Mucosa of rectum (tissue), 2 donors: ENCODE measurements around the gene PLPP4.

Experiments
- H3K27ac ChIP-seq, 2 donors: one replicate each; pipeline ENCODE4 v1.7.0; 2013; ENCODE audit warnings: inconsistent platforms in 2 of 2, low read depth in 2 of 2, low read length in 2 of 2
- H3K27me3 ChIP-seq, 2 donors: one replicate each; pipeline ENCODE4 v1.7.0; 2013; ENCODE audit warnings: low read length in 2 of 2; ENCODE audit not compliant: control insufficient read depth in 2 of 2, insufficient read depth in 2 of 2
- H3K36me3 ChIP-seq, 2 donors: one replicate each; pipeline ENCODE4 v1.7.0; 2013; ENCODE audit warnings: low read length in 2 of 2; ENCODE audit not compliant: control insufficient read depth in 2 of 2, insufficient read depth in 2 of 2
- H3K4me1 ChIP-seq, 2 donors: one replicate each; pipeline ENCODE4 v1.7.0; 2013; ENCODE audit warnings: low read length in 2 of 2, mild to moderate bottlenecking in 1 of 2; ENCODE audit not compliant: control insufficient read depth in 2 of 2, insufficient read depth in 2 of 2
- H3K4me3 ChIP-seq, 2 donors: one replicate each; pipeline ENCODE4 v1.7.0; 2013; ENCODE audit warnings: low read length in 2 of 2
- H3K9ac ChIP-seq, 2 donors: one replicate each; pipeline ENCODE4 v1.7.0; 2013; ENCODE audit warnings: low read length in 2 of 2, low read depth in 1 of 2, mild to moderate bottlenecking in 1 of 2
- H3K9me3 ChIP-seq, 2 donors: one replicate each; pipeline ENCODE4 v1.7.0; 2013; ENCODE audit warnings: low read length in 2 of 2; ENCODE audit not compliant: control insufficient read depth in 2 of 2
- donor health status: healthy.
- donor health status: Normal muscosa, but diverticular disease.

PLPP4 gene

DNA sequence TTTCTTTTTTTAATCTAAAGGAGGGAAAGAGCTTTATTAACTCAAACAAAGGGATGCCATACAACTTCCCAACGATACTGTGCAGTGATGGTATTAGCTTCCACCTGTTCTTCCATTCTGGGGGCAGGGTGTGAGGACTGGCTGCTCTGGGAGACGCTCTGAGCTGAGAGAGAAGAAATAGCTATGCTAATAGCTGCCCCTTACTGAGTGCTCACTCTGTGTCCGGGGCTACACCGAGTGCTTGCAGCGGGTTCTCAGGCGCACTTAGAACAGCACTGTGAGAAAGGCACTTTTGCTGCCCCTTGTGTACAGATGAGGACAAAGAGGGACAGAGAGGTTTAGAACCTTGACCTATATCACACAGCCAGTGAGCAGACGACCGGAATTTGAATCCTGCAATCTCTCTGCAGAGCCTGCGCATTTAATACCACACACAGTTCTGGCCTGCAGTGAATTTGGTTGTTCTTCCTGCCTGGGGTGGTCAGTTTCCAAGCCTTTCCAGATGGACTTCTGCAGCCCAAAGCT lies 142.2 kb downstream of the PLPP4 start:
- no peaks in the 10 kb centered on the region for H3K27me3 ChIP-seq

DNA sequence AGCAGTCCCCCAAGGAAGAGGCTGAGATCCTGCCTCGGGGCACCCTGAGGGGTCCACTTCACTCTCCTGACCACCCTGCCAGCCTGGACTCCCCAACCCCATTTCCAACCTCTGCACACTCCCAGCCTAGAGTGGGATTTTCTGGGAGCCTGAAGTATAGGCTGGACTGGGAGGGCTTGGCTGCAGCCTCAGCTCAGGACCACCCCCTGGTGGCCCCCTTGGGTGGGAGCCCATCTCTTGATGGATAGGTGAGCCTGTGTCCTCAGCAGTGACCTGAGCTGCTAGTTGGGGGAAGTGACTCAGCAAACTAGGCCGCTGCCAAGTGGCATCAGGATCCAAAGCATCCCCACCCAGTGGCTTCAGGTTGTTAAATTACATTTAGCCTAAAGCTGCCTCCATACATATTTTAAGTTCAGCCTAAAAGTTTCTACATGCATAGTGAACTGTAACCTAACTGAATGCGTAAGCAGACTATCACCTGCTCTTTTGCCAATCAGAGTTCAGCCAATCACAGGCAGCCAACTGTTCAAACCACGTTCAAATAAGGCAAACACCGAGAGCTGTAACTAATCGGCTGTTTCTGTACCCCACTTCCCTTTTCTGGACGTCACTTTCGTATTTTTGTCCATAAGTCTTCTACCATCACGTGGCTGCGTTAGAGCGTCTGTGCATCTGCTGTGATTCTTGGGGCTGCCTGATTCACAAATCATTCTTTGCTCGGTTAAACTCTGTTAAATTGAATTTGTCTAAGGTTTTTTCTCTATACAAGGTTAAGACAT lies 144.0 kb downstream of the PLPP4 start:
- H3K36me3 ChIP-seq = no peaks in the 10 kb centered on the region
- no peaks in the 10 kb centered on the region for H3K4me1 ChIP-seq
- no peaks in the 10 kb centered on the region for H3K9me3 ChIP-seq
- H3K9ac ChIP-seq = no peak overlapping the region
- no peak overlapping the region for H3K27ac ChIP-seq
- no peaks in the 10 kb centered on the region for H3K27me3 ChIP-seq
- no peak overlapping the region for H3K4me3 ChIP-seq

More for the DNA sequence above, 142.2 kb downstream of the PLPP4 start:
- Histone ChIP-seq H3K4me1 (no peaks in the 10 kb centered on the region), H3K9ac (no peak overlapping the region), H3K36me3 (no peaks in the 10 kb centered on the region), H3K27ac (no peak overlapping the region), H3K4me3 (no peak overlapping the region), H3K9me3 (no peaks in the 10 kb centered on the region)

DNA sequence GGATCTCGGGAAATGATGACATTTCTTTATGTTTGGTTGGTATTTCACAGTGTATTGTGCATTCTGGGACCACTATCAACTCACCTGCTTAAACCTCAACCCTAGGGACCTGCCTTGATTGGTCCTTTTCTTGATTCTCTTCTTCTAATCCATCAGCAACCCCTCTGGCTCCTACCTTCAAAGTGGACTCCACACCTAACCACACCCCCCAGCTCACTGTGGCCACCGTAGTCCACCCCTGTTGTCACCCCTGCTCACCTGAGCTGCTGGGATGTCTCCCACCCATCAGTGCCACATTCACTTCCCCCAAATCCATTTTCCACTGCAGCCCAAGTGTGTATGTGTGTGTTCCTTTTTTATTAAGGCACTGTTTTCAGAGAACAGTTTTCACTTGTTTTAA lies 145.0 kb downstream of the PLPP4 start:
- Histone ChIP-seq H3K9me3 (no peaks in the 10 kb centered on the region), H3K4me3 (no peak overlapping the region), H3K36me3 (no peaks in the 10 kb centered on the region), H3K27ac (no peak overlapping the region), H3K27me3 (no peaks in the 10 kb centered on the region), H3K9ac (no peak overlapping the region), H3K4me1 (no peaks in the 10 kb centered on the region)

DNA sequence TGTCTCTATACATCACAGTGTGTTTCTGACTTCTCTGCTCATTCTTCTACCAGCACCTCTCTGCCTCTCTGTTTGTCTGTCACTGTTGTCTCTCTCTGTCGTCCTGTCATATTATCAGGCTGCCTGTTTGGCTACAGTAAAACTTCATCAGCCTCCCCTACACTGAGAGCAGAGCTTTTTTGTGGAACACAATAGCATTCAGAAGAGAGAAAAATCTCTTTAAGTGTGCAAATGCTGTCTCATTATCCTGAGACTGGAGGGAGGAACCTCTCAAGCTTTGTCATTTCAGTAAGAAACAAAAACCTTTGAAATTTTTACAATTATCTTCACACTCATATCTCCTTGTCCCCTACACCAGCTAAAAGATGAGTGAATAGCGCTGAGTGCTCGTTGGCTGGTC lies 148.4 kb downstream of the PLPP4 start:
- Histone ChIP-seq H3K27ac (no peak overlapping the region), H3K4me3 (no peak overlapping the region), H3K9ac (no peak overlapping the region), H3K27me3 (no peaks in the 10 kb centered on the region), H3K9me3 (no peaks in the 10 kb centered on the region), H3K36me3 (no peaks in the 10 kb centered on the region), H3K4me1 (no peaks in the 10 kb centered on the region)

DNA sequence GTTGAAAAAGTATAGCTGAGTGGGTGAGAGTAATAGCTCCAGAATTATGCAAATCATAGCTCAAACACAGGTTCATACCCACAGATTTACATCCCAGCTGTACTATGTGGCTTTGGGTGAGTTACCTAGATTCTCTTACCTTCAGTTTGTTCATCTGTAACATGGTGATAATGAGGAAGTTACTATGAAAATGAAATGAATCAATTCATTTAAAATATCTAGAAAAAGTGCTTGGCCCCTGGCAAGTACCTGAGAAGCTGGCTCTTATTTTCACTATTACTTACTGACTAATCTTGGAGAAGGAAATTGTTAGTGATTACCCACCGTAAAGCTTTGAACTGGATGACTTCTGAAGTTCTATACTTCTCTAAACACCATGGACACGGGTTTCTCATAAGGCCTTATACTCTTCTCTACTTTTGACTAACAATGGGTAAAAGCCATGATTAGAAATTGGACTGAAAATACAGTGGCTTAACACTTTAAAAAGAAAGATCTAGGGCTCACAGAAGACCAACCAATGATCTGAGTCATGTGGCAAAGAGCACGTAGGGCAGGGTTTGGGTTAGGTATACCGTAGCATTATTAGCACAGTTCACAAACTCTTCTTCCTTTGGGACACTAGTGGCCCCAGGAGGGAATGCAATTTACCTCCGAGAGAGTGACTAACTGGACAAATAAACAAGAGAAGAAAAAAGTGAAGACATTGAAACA lies 149.2 kb downstream of the PLPP4 start:
- no peak overlapping the region for H3K27ac ChIP-seq
- no peaks in the 10 kb centered on the region for H3K27me3 ChIP-seq

DNA sequence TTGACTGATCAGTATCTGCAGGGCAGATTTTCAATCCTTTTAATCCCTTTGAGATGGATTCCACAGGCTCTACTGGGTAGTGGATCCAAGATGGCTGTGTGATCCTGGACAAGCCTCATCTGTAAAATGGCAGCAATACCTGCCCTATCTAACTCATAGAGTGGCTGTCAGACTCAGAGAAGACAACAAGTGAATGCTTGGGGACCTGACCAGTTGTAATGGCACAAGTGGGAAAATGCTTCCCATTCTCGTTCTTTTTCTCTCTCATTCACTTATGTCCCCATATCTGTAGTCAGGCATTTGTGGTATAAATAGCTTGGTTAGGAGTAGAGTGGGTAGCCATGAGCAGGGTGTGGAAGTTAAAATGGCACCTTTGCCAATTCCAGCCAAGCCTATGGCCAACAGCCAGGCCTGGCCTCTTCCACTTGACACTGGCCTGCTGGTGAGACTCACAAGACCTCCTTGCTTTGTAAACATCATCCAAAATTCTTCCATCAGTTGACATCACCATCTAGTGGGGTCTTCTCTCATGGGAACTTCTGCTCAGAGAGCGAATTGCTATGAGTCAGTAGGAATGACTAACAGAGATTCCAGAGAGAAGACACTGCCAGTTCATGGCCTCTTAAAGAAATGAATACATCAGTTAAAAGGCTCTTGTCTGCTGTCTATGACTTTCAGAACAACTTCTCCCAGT lies 150.1 kb downstream of the PLPP4 start:
- H3K27ac ChIP-seq = no peak overlapping the region
- H3K36me3 ChIP-seq = no peaks in the 10 kb centered on the region
- H3K4me3 ChIP-seq = no peak overlapping the region
- H3K9ac ChIP-seq = no peak overlapping the region
- H3K4me1 ChIP-seq = no peaks in the 10 kb centered on the region
- no peaks in the 10 kb centered on the region for H3K9me3 ChIP-seq
- H3K27me3 ChIP-seq = no peaks in the 10 kb centered on the region

More for the DNA sequence above, 149.2 kb downstream of the PLPP4 start:
- H3K9me3 ChIP-seq = no peaks in the 10 kb centered on the region
- H3K9ac ChIP-seq = no peak overlapping the region
- H3K4me3 ChIP-seq = no peak overlapping the region
- H3K4me1 ChIP-seq = no peaks in the 10 kb centered on the region
- no peaks in the 10 kb centered on the region for H3K36me3 ChIP-seq

DNA sequence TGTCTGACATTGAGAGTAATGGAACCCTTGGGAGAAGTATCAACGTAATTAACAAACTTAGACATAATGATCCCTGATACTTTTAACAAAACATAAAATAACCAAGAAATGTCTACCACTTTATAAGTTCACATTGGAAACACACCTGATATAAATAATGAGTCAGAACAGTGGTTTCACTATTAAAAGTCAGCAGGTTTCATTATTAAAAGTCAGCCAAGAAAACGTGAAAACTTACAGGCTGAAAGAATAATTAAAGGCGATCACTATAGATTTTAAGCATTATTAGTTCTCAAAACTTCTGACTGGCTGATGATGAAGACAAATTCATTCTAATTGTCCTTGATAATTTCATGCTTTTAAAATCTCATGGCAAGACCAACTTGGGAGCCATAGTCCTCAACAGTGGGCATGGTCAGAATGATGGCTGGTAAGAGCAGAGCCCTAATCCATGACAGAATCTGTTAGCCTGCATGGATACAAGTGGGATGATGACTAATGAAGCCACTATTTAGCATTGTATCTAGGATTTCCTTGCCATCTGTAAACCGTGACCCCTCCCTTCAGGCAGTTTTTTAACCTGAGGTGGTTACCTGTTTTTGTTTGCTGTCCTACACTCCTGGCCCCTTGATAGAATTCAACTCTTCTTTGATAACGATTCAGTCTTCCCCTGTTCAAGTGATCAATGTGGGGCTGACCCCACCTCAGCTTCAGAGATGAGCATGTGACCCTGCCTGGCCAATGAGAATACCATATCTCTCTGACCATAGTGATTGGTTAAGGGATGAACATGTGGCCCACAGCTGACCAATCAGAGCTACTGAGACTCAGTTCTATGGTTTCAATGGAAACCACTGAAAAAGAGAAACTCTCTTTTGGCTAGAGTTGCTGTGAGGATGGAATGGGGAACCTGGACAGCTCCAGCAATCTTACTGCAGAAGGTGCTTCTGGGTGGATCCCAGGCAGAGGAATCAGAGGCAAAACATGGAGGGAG lies 151.0 kb downstream of the PLPP4 start:
- Histone ChIP-seq H3K27ac (no peak overlapping the region), H3K4me3 (no peak overlapping the region), H3K36me3 (no peaks in the 10 kb centered on the region), H3K27me3 (no peaks in the 10 kb centered on the region), H3K9me3 (no peaks in the 10 kb centered on the region), H3K9ac (no peak overlapping the region), H3K4me1 (no peaks in the 10 kb centered on the region)

DNA sequence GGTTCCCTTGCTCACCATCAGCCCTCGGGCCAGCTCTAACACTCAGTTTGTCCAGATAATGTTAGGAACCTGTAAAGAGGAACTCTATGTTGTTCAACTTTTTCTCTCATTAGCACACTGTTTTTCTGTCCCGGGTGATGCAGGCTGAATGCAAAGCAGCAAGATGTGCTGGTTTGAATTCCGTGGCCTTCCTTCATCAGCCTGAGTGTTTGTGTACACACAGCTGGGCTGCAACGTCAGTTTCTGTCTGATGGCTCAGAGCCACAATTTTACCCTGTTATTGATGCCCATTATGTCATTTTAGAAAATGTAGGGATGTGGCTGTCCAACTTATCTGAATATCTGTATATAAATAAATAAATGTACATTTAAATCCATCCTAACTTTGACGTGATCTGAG lies 152.0 kb downstream of the PLPP4 start:
- Histone ChIP-seq H3K27ac (no peak overlapping the region), H3K9me3 (no peaks in the 10 kb centered on the region), H3K4me1 (no peaks in the 10 kb centered on the region), H3K4me3 (no peak overlapping the region), H3K27me3 (no peaks in the 10 kb centered on the region), H3K36me3 (no peaks in the 10 kb centered on the region), H3K9ac (no peak overlapping the region)

DNA sequence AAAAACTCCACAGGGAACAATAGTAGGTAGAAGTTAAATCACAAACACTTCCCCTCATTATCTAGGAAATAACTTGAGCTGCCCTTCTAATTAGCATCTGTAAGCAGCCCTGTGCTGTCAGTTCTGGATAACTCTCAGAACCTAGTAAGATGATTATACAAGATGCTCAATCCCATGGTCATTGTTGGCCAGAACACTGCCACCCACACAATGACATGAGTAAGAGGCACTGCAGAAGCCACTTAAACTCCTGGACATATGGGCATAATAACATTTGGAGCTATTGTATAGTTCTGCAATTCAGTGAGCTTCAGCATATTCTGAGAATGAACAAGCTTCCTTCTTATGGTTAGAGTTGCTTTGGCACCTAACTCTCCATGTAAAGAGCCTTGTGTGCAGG lies 153.8 kb downstream of the PLPP4 start:
- no peaks in the 10 kb centered on the region for H3K4me1 ChIP-seq
- no peak overlapping the region for H3K4me3 ChIP-seq
- H3K36me3 ChIP-seq = no peaks in the 10 kb centered on the region
- no peak overlapping the region for H3K9ac ChIP-seq
- no peaks in the 10 kb centered on the region for H3K27me3 ChIP-seq
- no peaks in the 10 kb centered on the region for H3K9me3 ChIP-seq
- no peak overlapping the region for H3K27ac ChIP-seq
